Urothelium cell line (cell line): ENCODE data around the gene ZNF528.

Experiments
- DNase-seq: peaks from one replicate; pipeline ENCODE4 v3.0.0; 2011; ENCODE audit warnings: low spot score, mixed read lengths
- FAIRE-seq: peaks from 2 replicates; lab custom pipeline; 2011; peaks lifted over from hg19 to GRCh38; lab: Jason Lieb, UNC

The ZNF528 gene

DNA sequence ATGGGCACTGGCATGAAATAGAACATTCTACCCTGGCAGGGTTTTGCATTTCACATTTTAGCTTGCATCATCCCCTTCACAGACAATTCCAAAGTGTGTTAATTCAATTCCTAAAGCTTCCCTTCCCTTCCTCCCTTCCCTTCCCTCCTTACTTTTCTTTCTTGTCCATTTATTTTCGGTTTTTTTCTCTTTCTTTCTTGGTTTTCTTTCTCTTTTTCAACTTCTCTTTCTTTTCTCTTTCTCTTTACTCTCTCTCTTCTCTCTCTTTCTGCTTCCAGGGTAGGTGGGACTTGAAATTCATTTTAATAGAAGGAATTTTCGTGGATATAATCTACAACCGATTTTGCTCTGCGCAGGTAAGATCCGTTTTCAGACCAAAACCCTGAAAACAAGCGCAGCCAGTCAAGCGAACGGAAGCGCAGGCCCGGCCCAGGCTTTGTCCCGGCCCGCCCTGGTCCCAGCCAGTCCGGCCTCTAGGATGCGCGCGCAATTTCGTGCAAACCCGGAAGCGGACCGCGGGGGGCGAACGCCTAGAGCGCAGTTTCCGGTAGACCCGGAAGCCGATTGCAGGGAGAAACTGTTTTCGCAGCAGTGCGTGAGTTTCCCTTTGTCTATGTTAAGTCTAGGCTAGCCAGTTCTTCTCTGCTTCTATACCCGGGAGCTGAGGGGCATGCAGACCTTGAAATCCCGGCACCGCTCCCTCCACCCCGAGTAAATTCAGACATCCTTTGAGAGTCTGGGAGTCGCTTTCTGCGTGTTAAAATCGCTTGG lies at the start of gene ZNF528:
TSS of gene ZNF528 (plus strand) at position 540 of the 771 bp plus-strand sequence. CDS start 4,165 bp downstream, outside the sequence.
- peak; percentile 63 for FAIRE-seq

DNA sequence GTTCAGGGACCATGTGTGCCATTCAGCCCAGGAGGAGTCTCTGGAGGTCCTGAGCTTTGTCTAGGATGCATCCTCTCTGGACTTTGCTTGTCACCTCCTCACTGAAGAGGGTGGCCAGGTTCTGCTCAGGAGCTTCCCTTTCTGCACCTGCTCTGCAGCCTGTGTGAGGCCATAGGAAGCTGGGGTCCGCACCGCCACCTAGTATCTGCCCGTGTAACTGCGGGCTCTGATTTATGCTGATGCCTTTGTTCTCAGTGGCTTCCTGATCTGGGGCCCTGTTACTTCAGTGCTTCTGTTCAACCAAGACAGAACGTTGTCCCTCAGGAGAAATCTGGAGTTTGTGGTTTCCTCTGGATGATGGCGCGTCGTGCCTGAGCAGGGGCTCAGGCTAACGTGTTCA lies 46.1 kb upstream of the ZNF528 start:
- DNase-seq (no peak), FAIRE-seq (no peak)

More for the DNA sequence above, at the start of gene ZNF528:
- peak; percentile 98 for DNase-seq

DNA sequence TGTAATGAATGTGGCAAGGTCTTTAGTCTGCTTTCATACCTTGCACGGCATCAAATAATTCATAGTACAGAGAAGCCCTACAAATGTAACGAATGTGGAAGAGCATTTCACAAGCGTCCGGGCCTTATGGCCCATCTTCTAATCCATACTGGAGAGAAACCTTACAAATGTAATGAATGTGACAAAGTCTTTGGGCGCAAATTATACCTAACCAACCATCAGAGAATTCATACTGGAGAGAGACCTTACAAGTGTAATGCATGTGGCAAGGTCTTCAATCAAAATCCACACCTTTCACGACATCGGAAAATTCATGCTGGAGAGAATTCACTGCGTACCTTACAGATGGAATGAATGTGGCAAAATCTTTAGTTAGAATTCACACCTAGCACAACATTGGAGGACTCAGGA lies 31.2 kb upstream of the ZNF528 start:
- FAIRE-seq: no peak
- DNase-seq: no peak

DNA sequence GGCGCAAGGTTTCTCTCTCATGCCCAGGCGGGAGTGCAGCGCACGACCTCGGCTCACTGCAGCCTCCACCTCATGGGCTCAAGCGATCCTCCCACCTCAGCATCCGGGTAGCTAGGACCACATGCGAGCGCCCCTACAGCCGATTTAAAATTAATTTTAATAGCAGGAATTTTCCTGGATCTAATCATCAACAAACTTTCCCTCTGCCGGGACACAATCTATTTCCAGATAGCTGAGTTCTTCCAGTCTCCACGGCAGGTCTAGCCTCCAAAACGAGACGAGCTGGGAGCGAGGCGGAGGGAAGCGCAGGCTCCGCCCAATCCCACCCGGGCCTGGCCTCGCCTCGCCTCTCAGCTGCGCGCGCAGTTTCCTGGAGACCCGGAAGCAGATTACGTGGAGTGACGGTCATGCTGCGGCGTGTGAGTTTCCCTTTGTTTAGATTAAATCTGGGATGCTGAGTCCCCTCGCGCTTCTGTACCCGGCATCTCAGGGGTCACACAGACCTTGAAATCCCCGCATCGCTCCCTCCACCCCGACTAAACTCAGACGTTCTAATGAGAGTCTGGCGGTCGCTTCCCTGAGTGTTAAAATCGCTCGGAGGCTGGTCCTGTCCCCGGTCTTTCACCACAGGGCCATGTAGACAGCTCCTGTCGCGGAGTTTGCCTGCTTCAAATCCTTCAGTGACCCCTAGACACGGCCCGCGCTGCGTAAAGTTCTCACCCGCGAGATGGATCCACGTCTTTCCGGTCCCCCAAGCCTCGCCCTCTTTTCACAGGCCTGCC lies 27.9 kb upstream of the ZNF528 start, which contains the start of gene ZNF880:
TSS of gene ZNF880 (plus strand) at position 365 of the 782 bp plus-strand sequence. CDS start at position 408, 43 bp downstream.
- no peak for FAIRE-seq
- DNase-seq: no peak

DNA sequence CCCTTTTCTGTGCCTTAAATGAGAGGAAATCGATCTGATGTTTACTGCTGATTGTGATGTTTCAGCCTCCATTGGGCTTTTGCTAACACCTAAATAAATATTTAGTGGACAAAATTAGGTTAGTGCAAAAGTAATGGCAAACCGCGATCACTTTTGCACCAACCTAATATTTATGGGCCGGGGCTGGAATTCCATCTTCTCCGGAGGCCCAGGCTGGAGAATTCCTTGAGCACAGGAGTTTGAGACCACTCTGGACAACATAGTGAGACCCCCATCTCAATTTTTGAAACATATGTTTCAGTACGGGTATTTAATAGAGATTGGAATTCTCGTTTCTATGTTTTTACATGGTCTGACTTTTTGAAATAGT lies 27.3 kb upstream of the ZNF528 start:
- no peak for FAIRE-seq

DNA sequence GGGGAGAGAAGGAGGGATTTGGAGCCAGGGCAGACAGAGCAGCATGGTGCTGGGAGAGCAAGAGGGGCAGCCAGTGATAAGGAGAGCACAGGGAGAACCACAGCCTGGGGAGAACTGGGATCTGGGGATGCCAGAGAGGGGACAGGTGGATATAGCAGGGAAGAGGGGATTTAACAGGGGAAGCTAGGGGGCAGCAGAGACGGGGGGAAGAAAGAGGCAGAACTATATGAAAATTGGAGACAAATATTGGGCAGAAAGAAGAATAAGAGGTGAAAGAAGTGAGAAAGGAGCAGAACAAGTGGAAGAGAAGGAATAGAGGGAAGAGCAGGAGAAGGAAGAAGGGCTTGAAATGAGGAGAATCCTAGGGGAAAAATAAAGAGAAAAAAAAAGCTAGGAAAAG lies 6.5 kb upstream of the ZNF528 start:
- DNase-seq: no peak
- no peak for FAIRE-seq

More for the DNA sequence above, 27.3 kb upstream of the ZNF528 start:
- no peak for DNase-seq

DNA sequence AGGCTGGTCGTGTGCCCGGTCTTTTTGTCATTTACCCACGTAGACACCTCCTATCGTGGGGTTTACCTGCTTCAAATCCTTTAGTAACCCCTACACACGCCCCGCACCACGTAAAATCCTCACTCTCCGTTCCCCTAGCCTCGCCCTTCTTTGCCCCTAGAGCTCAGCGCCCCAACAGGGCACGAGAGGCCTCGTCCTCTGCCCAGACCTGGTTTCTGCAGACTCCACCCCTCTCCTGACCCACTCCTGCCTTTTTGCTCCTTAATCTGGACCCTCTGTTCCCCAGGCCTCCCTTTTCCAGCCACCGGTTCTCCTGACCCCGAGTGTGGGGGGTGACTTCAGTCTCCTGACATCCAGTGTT lies 412 bp downstream of the ZNF528 start:
- FAIRE-seq: no peak
- peak; percentile 38 for DNase-seq

DNA sequence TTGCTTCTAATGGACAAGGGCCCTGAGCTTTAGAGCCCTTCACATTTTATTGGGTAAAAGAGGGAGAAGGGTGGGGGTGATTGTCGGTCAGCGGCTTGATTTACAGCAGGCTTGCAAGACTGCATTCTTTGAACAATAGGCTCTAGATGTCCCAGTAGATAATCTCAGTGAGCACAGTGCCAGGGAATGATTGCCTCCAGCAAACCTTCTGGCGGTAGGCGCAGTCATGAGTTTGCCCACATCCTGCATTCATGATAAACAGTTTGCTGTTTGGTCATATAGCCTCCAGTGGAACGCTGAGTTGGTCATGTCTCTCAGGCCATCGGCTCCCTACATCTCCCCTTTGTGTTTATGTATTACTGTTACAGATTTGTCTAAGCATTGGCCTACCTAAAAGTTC lies 12.6 kb downstream of the ZNF528 start:
- DNase-seq (no peak), FAIRE-seq (no peak)

DNA sequence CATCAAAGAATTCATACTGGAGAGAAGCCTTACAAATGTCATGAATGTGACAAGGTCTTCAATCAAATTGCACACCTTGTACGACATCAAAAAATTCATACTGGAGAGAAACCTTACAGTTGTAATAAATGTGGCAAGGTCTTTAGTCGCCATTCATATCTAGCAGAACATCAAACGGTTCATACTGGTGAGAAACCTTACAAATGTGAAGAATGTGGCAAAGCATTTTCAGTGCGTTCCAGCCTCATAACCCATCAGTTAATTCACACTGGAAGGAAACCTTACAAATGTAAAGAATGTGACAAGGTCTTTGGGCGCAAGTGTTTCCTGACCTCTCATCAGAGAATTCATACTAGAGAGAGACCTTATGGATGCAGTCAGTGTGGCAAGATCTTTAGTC lies 18.1 kb downstream of the ZNF528 start:
- DNase-seq (no peak), FAIRE-seq (no peak)

DNA sequence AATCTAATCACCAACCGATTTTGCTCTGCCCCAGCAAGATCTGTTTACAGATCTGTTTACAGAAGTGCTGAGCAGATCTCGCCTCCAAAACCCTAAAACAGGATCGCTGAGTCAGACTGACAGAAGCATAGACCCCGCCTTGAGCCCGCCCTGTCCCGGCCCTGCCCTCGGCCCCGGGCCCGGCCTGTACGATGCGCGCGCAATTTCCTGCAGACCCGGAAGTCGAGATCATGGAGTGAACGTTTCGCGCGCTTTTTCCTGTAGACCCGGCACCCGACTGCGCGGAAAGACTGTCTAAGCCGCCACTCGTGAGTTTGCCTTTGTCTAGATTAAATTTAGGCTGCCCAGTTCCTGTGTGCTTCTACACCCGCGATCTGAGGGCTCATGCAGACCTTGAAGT lies 31.3 kb downstream of the ZNF528 start, which contains the start of gene ZNF534:
TSS of gene ZNF534 (plus strand) at position 212 of the 400 bp plus-strand sequence. CDS start 2,327 bp downstream, outside the sequence.
- no peak for DNase-seq
- no peak for FAIRE-seq

DNA sequence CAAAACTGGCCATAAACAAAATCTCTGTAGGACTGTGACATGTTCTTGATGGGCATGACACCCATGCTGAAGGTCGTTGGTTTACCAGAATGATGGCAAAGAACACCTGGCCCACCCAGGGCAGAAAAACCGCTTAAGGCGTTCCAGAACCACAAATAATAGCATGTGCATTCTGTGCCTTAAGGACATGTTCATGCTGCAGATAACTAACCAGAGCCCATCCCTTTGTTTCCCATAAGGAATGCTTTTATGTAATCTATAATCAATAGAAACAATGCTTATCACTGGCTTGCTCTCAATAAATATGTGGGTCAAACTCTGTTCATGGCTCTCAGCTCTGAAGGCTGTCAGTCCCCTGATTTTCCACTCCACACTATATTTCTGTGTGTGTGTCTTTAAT lies 44.5 kb downstream of the ZNF528 start:
- FAIRE-seq (no peak), DNase-seq (no peak)

DNA sequence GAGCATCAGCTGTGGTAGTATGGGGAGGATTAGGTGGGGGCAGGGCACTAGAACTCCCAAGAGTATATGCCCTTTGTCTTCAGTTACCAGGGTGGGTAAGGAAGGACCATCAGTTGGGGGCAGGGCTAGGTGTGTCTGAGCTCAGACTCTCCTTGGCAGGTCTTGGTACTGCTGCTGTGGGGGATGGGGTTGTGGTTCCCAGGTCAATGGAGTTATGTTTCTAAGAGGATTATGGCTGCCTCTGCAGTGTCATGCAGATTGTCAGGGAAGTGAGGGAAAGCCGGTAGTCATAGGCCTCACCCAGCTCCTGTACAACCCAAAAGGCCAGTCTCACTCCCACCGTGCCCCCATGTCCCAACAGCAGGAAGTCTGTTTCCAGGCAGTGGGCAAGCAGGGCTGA lies 46.9 kb downstream of the ZNF528 start:
- DNase-seq: no peak
- FAIRE-seq: no peak

DNA sequence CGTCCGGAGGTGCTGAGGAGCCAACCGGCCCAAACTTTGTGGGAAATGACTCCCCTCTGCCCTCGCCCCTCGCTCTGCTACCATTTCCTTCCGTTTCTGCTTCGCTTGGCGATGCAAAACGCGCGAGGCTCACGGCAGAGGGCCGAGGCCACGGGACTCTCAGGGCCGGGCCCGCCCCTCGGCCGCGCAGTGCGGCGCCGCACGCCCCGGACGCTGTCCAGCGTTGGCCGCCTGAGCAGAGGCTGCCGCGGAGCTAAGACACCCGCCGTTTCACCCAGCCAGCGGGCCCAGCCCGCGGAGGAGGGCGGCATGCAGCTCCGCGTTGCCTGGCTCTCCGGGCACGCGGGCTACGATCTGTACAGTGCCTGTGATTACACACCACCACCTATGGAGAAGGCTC lies 53.6 kb downstream of the ZNF528 start:
- FAIRE-seq (no peak), DNase-seq (no peak)

DNA sequence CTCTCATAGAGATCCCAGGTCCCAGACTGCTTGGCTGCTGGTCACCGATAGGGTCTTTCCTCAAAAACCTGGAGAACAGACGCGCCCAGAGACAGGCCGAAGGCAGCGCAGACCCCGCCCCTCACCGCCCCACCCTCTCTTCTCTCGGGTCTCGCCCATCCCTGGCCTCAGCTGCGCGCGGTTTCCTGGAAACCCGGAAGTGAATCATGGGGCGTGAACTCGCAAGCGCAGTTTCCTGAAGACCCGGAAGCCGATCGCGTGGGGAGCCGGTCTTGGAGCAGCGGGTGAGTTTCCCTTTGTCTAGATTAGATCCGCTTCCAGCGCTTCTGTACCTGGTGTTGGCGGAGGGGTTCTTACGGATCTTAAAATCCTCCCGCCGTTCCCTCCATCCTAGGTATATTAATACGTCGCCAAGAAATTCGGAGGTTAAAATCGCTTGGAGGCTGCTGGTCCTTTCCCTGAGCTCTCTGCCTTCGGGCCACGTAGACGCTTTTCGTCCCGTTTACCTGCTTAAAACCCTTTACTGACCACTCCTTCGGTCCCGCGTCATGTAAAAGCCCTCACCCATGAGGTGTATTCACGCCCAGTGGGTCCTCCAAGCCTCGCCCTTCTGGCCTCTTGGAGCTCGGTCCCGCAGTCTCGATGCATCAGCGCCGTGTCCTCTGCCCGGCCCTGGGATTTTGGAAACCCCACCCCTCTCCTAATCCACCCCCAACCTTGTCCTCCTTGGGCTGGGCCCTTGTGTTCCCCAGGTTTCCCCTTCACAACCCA lies 55.9 kb downstream of the ZNF528 start, which contains the start of gene ZNF578:
TSS of gene ZNF578 (plus strand) at position 230 of the 771 bp plus-strand sequence. CDS start 48,293 bp downstream, outside the sequence.
- FAIRE-seq: no peak

DNA sequence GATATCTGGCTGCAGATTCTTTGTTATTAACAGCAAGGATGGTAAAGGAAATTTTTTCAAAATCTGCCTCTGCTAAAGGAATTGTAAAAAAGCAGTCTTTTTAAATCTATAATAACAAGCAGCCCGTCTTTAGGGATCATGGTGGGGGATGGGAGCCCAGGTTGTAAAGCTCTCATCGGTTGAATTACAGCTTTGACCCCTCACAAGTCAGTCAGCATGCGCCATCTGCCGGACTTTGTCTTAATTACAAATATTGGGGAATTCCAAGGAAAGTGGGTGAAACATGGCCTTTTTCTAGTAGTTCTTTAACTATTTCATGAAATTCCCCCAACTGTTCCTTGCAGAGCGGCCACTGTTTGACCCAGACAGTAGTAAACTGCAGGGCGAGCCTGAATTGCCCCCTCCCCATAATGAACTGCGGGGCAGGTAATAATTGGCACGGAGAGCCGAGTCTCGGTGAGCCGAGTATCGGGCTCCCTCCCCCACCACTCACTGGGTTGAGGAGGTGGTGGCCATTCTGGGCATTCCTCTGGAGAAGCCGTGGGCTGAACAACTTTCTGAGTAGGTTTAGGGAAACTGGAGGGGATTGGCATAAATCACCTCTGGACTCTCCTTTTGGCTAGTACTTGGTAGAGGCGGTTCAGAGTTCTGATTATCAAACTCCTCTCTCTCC lies 67.3 kb downstream of the ZNF528 start:
- peak; percentile 23 for DNase-seq
- FAIRE-seq: no peak

More for the DNA sequence above, 55.9 kb downstream of the ZNF528 start, which contains the start of gene ZNF578:
- no peak for DNase-seq
